GM21786 (cell line): ENCODE results near the gene H1-8.
A peak's percentile ranks its signal among the peaks of the same experiment; 100 is the strongest.
"Not testable (repeated sequence)": the region's sequence is repeated elsewhere in the genome, so short reads cannot be mapped to it uniquely, and the experiment has no call there.

Experiments used
- ATAC-seq: cut with Tn5 transposase; IDR thresholded peaks from one replicate; pipeline ENCODE4 v1.9.1; 2021; ENCODE audit not compliant: unreplicated experiment

Gene H1-8

GRCh38 chr3:129515108-129515820 lies 27.7 kb upstream of the H1-8 start:
- not testable (repeated sequence) for ATAC-seq

DNA sequence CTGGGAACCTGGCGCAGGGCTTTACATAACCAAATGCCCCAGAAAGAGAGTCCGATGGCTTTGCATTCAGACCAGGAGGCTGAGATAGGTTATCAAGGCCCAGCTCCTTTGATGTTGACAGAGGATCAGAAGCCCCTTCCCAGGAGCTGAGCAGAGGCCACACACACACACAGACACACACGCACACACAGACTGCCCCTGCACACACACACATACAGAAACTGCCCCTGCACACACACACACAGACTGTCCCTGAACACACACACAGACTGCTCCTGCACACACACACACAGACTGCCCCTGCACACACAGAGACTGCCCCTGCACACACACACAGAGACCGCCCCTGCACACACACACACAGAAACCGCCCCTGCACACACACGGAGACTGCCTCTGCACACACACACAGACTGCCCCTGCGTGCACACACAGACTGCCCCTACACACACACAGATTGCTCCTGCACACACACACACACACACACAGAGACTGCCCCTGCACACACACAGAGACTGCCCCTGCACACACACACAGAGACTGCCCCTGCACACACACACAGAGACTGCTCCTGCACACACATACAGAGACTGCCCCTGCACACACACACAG lies 27.0 kb upstream of the H1-8 start:
- not testable (repeated sequence) for ATAC-seq

GRCh38 chr3:129517516-129517915 lies 25.5 kb upstream of the H1-8 start:
- ATAC-seq = no peak

DNA sequence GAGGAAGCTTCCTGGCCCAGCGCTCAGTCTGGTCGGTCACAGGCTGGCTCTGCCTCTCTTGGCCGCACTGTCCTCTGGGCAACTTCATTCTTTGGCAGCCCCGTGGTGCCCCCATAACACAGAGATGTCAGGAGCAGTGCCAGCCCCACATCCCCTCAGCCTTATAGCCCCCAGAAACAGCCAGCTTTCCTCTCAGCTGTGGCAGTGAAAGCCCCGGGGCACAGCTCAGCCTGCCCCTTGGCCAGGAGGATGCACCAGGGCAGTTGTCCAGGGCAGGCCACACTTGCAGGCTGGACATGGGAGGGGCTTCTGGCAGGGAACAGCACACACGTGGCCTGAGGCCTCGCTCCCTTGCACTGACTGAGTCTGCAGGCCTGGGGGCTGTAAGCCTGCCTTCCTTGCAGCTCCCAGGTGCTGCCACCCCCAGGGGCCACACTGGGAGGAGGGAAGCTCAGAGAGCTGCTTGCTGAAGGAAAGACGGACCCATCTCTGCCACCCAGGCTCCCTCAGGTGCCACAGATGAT lies 24.9 kb upstream of the H1-8 start:
- ATAC-seq = no peak

- no peak for ATAC-seq
These were observed 24.4 kb upstream of the H1-8 start for GRCh38 chr3:129518581-129518980.

- ATAC-seq = no peak
These were observed 23.5 kb upstream of the H1-8 start for GRCh38 chr3:129519449-129519848.

- no peak for ATAC-seq
These were observed 22.9 kb upstream of the H1-8 start for GRCh38 chr3:129519896-129520715.

DNA sequence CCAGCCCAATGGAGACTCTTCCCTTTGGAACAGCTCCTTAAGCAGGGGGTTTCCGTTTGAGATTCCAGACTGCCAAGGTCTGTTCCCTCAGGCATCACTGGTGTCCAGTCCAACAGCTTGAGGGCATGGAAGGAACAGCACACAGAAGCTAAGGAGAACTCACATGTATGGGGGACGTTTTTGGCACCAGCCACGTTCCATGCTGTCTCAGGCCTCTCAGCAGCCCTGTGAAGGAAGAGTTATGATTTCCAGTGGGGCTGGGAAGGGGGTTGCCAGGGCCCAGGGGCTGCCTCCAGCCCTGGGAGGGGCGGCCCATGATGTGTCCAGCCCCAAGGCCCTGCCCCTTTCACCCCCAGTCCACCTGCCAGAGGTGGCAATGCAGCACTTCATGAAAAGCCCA lies 22.0 kb upstream of the H1-8 start:
- no peak for ATAC-seq

- ATAC-seq = no peak
These were observed 21.4 kb upstream of the H1-8 start for GRCh38 chr3:129521611-129522010.

DNA sequence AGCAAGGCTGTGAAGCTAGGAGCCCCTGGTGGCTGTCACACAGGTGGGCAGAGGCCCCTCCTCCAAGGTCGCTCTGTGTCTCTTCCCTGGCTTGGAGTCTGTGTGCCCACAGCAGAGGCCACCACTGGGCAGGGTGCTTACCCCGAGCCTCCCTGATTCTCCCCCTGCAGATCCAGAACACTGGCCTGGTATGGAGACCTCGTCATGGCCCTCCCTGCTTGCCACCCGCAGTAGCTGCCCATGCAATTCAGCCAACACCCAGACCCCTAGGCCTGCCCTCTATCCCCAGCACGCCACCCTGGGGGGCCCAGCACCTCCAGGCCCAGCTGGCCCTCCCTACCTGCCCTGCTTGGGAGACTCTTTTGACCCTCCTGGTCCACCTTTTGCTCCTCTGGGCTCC lies 20.0 kb upstream of the H1-8 start:
- no peak for ATAC-seq

DNA sequence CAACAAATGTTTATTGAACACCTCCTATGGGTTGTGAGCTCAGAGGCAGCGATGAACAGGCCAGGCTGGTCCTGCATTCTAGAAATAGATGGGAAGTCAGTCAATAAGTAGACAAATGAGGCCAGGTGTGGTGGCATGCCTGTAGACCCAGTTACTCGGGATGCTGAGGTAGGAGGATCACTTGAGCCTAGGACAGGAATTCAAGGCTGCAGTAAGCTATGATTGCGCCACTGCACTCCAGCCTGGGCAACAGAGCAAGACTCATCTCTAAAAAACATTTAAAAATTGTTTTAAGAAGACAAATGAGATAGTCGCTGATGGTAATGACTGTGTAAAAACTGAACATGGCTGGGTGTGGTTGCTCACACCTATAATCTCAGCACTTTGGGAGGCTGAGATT lies 18.9 kb upstream of the H1-8 start:
- ATAC-seq = no peak

DNA sequence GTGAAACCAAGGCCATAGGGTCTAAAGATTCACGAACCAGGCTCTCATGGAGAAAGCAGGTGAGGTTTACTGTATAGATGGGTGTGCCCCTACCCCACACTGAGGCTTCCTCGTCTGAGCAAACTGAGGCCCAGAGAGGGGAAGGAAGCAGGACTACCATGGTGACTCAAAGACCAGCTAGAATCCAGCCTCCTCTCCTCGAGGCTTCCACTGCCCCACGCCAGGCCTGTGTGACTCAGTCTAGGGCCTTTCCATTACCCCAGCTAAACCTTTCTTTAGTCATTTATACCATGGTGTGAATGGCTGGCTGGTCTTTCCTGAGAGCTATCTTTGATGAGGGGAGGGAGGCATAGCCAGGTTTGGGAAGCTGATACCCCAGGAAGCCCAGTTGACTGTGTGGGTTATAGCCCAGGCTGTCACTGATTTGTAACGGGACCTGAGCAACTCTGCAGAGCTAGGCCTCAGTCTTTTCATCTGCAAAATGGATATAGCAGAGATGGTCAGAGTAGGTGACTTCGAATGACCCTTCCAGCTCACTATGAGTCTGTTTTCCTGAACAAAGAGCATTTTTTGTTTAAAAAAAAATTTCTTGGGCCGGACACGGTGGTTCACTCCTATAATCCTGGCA lies 17.5 kb upstream of the H1-8 start:
- ATAC-seq = no peak

- ATAC-seq = peak; percentile 94
These were observed 16.7 kb upstream of the H1-8 start for GRCh38 chr3:129526121-129526900.

DNA sequence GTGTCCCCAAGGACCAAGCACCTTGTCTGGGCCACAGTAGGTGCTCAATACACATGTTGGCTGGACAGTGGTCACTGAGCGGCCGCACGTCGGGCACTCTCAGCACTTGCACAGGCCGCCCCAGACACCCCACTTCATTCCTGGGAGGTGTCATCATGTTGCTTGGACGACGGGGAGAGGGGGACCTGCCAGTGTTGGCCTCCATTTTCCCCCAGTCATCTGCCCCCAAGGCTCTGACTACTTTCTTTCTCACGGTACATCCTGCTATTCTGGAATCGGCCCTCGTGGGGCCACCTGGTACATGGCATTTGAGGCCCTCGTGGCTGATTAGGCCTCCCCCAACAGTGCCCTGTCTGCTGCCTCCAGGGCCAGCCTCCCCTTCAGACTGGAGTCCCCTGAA lies 15.7 kb upstream of the H1-8 start:
- ATAC-seq = no peak

DNA sequence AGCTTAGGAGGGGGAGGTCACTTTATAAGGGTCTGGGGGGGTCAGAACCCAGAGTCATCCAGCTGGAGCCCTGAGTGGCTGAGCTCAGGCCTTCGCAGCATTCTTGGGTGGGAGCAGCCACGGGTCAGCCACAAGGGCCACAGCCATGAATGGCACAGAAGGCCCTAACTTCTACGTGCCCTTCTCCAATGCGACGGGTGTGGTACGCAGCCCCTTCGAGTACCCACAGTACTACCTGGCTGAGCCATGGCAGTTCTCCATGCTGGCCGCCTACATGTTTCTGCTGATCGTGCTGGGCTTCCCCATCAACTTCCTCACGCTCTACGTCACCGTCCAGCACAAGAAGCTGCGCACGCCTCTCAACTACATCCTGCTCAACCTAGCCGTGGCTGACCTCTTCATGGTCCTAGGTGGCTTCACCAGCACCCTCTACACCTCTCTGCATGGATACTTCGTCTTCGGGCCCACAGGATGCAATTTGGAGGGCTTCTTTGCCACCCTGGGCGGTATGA lies 14.3 kb upstream of the H1-8 start, which contains the start of gene RHO:
RHO (plus strand) TSS at position 51 of the 512 bp plus-strand sequence; CDS start at position 146, 95 bp downstream.
- ATAC-seq = no peak

DNA sequence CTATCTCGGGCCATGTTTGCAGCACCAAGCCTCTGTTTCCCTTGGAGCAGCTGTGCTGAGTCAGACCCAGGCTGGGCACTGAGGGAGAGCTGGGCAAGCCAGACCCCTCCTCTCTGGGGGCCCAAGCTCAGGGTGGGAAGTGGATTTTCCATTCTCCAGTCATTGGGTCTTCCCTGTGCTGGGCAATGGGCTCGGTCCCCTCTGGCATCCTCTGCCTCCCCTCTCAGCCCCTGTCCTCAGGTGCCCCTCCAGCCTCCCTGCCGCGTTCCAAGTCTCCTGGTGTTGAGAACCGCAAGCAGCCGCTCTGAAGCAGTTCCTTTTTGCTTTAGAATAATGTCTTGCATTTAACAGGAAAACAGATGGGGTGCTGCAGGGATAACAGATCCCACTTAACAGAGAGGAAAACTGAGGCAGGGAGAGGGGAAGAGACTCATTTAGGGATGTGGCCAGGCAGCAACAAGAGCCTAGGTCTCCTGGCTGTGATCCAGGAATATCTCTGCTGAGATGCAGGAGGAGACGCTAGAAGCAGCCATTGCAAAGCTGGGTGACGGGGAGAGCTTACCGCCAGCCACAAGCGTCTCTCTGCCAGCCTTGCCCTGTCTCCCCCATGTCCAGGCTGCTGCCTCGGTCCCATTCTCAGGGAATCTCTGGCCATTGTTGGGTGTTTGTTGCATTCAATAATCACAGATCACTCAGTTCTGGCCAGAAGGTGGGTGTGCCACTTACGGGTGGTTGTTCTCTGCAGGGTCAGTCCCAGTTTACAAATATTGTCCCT lies 13.4 kb upstream of the H1-8 start:
- ATAC-seq = no peak

GRCh38 chr3:129530251-129530791 lies 12.7 kb upstream of the H1-8 start:
- ATAC-seq = no peak

DNA sequence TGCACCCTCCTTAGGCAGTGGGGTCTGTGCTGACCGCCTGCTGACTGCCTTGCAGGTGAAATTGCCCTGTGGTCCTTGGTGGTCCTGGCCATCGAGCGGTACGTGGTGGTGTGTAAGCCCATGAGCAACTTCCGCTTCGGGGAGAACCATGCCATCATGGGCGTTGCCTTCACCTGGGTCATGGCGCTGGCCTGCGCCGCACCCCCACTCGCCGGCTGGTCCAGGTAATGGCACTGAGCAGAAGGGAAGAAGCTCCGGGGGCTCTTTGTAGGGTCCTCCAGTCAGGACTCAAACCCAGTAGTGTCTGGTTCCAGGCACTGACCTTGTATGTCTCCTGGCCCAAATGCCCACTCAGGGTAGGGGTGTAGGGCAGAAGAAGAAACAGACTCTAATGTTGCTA lies 12.2 kb upstream of the H1-8 start:
- ATAC-seq = no peak

- no peak for ATAC-seq
These were observed 11.3 kb upstream of the H1-8 start for GRCh38 chr3:129531699-129532098.
